Endothelial cell (in vitro differentiated cells): ENCODE results near the gene KCTD11. TPM values are rescaled to one million over a fixed set of nuclear protein-coding genes. Genes with fewer than 3 reads are reported as not detected.

Experiments used
- DNase-seq: peaks from one replicate; pipeline ENCODE4 v3.0.0; 2021; ENCODE audit warnings: low spot score
- H3K27ac Mint-ChIP-seq: one replicate; pipeline ENCODE4 v1.8.0; 2021; ENCODE audit warnings: mixed read lengths, inconsistent platforms; ENCODE audit not compliant: unreplicated experiment
- H3K27me3 Mint-ChIP-seq: one replicate; pipeline ENCODE4 v1.8.0; 2021; ENCODE audit warnings: mild to moderate bottlenecking, moderate library complexity, mixed read lengths, inconsistent platforms; ENCODE audit not compliant: unreplicated experiment
- H3K36me3 Mint-ChIP-seq: one replicate; pipeline ENCODE4 v1.8.0; 2021; ENCODE audit warnings: mild to moderate bottlenecking, low read depth, mixed read lengths, inconsistent platforms; ENCODE audit not compliant: unreplicated experiment
- H3K4me1 Mint-ChIP-seq: one replicate; pipeline ENCODE4 v1.8.0; 2021; ENCODE audit warnings: mild to moderate bottlenecking, mixed read lengths, inconsistent platforms; ENCODE audit not compliant: unreplicated experiment
- H3K4me3 Mint-ChIP-seq: one replicate; pipeline ENCODE4 v1.8.0; 2021; ENCODE audit warnings: mild to moderate bottlenecking, mixed read lengths, inconsistent platforms; ENCODE audit not compliant: unreplicated experiment
- H3K9me3 Mint-ChIP-seq: one replicate; pipeline ENCODE4 v1.8.0; 2021; ENCODE audit warnings: mixed read lengths, inconsistent platforms; ENCODE audit not compliant: unreplicated experiment
- CTCF ChIP-seq: fragments of 200-600 bp; sonication (generic); IDR thresholded peaks from one replicate; pipeline ENCODE4 v1.5.0; 2021; ENCODE audit warnings: antibody characterized with exemption; ENCODE audit not compliant: unreplicated experiment
- long read RNA-seq: library from polyadenylated mRNA; unstranded; transcript quantifications from one replicate; pipeline ENCODE4 v2.0.0, GENCODE V29; 2020; ENCODE audit not compliant: unreplicated experiment
- total RNA-seq: library from RNA; stranded (reverse); fragmentation: NEBNext Ultra II Directional; extraction: Animal tissue kit (Norgen Biotek cat#: 25700); gene quantifications from one replicate; pipeline ENCODE4 v1.2.1, GENCODE V29; 2021; ENCODE audit not compliant: unreplicated experiment

KCTD11 gene
- total RNA-seq = 4.8 TPM
- long read RNA-seq, partial matches to known transcripts = 0 of 1 reads
- long read RNA-seq, other reads (novel, unspliced or antisense) = 0 of 1 reads

GRCh38 chr17:7351665-7352502 is at the start of gene KCTD11:
TSS of gene KCTD11 (plus strand) at chr17:7352162.
- DNase-seq = peak; percentile 61
- H3K27me3 Mint-ChIP-seq = peaks cover 16% of the 10 kb centered on the region
- no peaks in the 10 kb centered on the region for H3K9me3 Mint-ChIP-seq
- peak within 1 kb of the TSS; percentile 91 for H3K4me3 Mint-ChIP-seq
- no peak for TF ChIP-seq CTCF
- H3K36me3 Mint-ChIP-seq = no peaks in the 10 kb centered on the region
- H3K27ac Mint-ChIP-seq = peak within 1 kb of the TSS; percentile 70
- H3K4me1 Mint-ChIP-seq = peaks cover 10% of the 10 kb centered on the region

GRCh38 chr17:7304179-7304578 is 47.8 kb upstream of the KCTD11 start:
- Mint-ChIP-seq H3K4me1 (peaks cover 18% of the 10 kb centered on the region), H3K36me3 (peaks cover 6% of the 10 kb centered on the region), H3K27ac (peak overlapping the region; percentile 75), H3K27me3 (peaks cover 15% of the 10 kb centered on the region), H3K4me3 (no peak overlapping the region), H3K9me3 (no peaks in the 10 kb centered on the region)
- TF ChIP-seq CTCF = no peak
- DNase-seq = no peak

GRCh38 chr17:7306911-7307685 is 44.9 kb upstream of the KCTD11 start, which contains the start of gene EIF5A:
TSS of gene EIF5A (plus strand) at chr17:7307628. CDS start at chr17:7309636, 2,008 bp downstream.
- TF ChIP-seq CTCF = no peak
- peak within 1 kb of the TSS; percentile 92 for H3K27ac Mint-ChIP-seq
- peaks cover 19% of the 10 kb centered on the region for H3K27me3 Mint-ChIP-seq
- no peaks in the 10 kb centered on the region for H3K9me3 Mint-ChIP-seq
- H3K4me3 Mint-ChIP-seq = peak within 1 kb of the TSS; percentile 96
- H3K4me1 Mint-ChIP-seq = peaks cover 29% of the 10 kb centered on the region
- H3K36me3 Mint-ChIP-seq = peaks cover 29% of the 10 kb centered on the region
- peak; percentile 100 for DNase-seq

GRCh38 chr17:7307686-7308624 is 44.0 kb upstream of the KCTD11 start:
- peak; percentile 58 for DNase-seq
- peaks cover 22% of the 10 kb centered on the region for H3K27me3 Mint-ChIP-seq
- H3K27ac Mint-ChIP-seq = peak overlapping the region; percentile 92
- peaks cover 34% of the 10 kb centered on the region for H3K36me3 Mint-ChIP-seq
- peaks cover 34% of the 10 kb centered on the region for H3K4me1 Mint-ChIP-seq
- H3K9me3 Mint-ChIP-seq = no peaks in the 10 kb centered on the region
- TF ChIP-seq CTCF = no peak
- peak overlapping the region; percentile 96 for H3K4me3 Mint-ChIP-seq
